ENCODE data around the gene MAB21L2. TPM values are rescaled to one million over a fixed set of nuclear protein-coding genes. Genes with fewer than 3 reads are reported as not detected.

The MAB21L2 gene
- total and polyA plus RNA-seq, 2 donors, result 0.80 to 0.82 TPM

GRCh38 chr4:150589157-150589556, 7.2 kb downstream of the MAB21L2 start:
- peaks cover 0 to 10% of the 10 kb centered on the region in 2 donors for H3K36me3 ChIP-seq (ENCODE audit: control insufficient read depth in 2 of 2, insufficient read depth in 2 of 2, low read length in 1 of 2)

GRCh38 chr4:150590631-150591030, 8.7 kb downstream of the MAB21L2 start:
- Histone ChIP-seq H3K9me3 (ENCODE audit: control insufficient read depth in 2 of 2, insufficient read depth in 1 of 2, low read length in 1 of 2) (no peaks in the 10 kb centered on the region), H3K27me3 (ENCODE audit: control insufficient read depth in 2 of 2, insufficient read depth in 1 of 2, low read length in 1 of 2) (no peaks in the 10 kb centered on the region), H3K36me3 (ENCODE audit: control insufficient read depth in 2 of 2, insufficient read depth in 2 of 2, low read length in 1 of 2) (peaks cover 0 to 10% of the 10 kb centered on the region in 2 donors), H3K4me3 (ENCODE audit: low read length in 2 of 2) (no peak overlapping the region), H3K27ac (ENCODE audit: low read depth in 1 of 2, low read length in 1 of 2) (no peak overlapping the region), H3K4me1 (ENCODE audit: control insufficient read depth in 2 of 2, insufficient read depth in 2 of 2, low read length in 2 of 2) (no peaks in the 10 kb centered on the region)
- DNase-seq (ENCODE audit: low read depth in 6 of 9, low spot score in 9 of 9), result no peak
- WGBS, result 98% methylated on average over 5 of the region's 5 CpGs

More at GRCh38 chr4:150589157-150589556, 7.2 kb downstream of the MAB21L2 start:
- WGBS, result 96% methylated on average over 2 of the region's 2 CpGs
- Histone ChIP-seq H3K9me3 (ENCODE audit: control insufficient read depth in 2 of 2, insufficient read depth in 1 of 2, low read length in 1 of 2) (no peaks in the 10 kb centered on the region), H3K4me3 (ENCODE audit: low read length in 2 of 2) (no peak overlapping the region), H3K27me3 (ENCODE audit: control insufficient read depth in 2 of 2, insufficient read depth in 1 of 2, low read length in 1 of 2) (peaks cover 0 to under 1% of the 10 kb centered on the region in 2 donors), H3K27ac (ENCODE audit: low read depth in 1 of 2, low read length in 1 of 2) (no peak overlapping the region), H3K4me1 (ENCODE audit: control insufficient read depth in 2 of 2, insufficient read depth in 2 of 2, low read length in 2 of 2) (no peaks in the 10 kb centered on the region)
- DNase-seq (ENCODE audit: low read depth in 6 of 9, low spot score in 9 of 9), result no peak

GRCh38 chr4:150591406-150591805, 9.5 kb downstream of the MAB21L2 start:
- DNase-seq (ENCODE audit: low read depth in 6 of 9, low spot score in 9 of 9), result no peak
- no peaks in the 10 kb centered on the region for H3K27me3 ChIP-seq (ENCODE audit: control insufficient read depth in 2 of 2, insufficient read depth in 1 of 2, low read length in 1 of 2)
- 92% methylated on average over 5 of the region's 5 CpGs for WGBS

DNA sequence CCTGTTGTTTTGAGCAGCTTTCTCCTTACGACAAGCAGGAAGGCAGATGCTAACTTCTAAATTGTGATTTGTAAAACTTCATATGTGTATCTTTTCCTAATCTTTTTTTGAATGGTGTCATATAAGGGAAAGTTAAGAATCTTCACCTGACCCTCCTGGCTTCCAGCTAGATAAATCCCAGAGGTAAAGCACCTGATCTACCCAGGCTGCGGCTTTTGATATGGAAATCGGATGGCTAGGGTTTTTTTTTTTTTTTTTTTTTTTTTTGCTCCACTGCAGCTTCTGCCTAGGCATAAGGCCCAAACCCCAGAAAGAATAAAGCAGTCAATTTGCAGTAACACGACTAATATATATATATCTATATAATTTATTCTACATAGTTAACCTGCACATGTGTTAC, 10.0 kb downstream of the MAB21L2 start:
- no peak overlapping the region for H3K4me3 ChIP-seq (ENCODE audit: low read length in 2 of 2)
- H3K27me3 ChIP-seq (ENCODE audit: control insufficient read depth in 2 of 2, insufficient read depth in 1 of 2, low read length in 1 of 2), result no peaks in the 10 kb centered on the region
- H3K4me1 ChIP-seq (ENCODE audit: control insufficient read depth in 2 of 2, insufficient read depth in 2 of 2, low read length in 2 of 2), result no peaks in the 10 kb centered on the region
- H3K9me3 ChIP-seq (ENCODE audit: control insufficient read depth in 2 of 2, insufficient read depth in 1 of 2, low read length in 1 of 2), result no peaks in the 10 kb centered on the region
- 96% methylated on average over 4 of the region's 4 CpGs for WGBS
- H3K36me3 ChIP-seq (ENCODE audit: control insufficient read depth in 2 of 2, insufficient read depth in 2 of 2, low read length in 1 of 2), result peaks cover 0 to 10% of the 10 kb centered on the region in 2 donors
- DNase-seq (ENCODE audit: low read depth in 6 of 9, low spot score in 9 of 9), result no peak
- H3K27ac ChIP-seq (ENCODE audit: low read depth in 1 of 2, low read length in 1 of 2), result no peak overlapping the region

More at GRCh38 chr4:150591406-150591805, 9.5 kb downstream of the MAB21L2 start:
- no peaks in the 10 kb centered on the region for H3K4me1 ChIP-seq (ENCODE audit: control insufficient read depth in 2 of 2, insufficient read depth in 2 of 2, low read length in 2 of 2)
- H3K4me3 ChIP-seq (ENCODE audit: low read length in 2 of 2), result no peak overlapping the region
- H3K36me3 ChIP-seq (ENCODE audit: control insufficient read depth in 2 of 2, insufficient read depth in 2 of 2, low read length in 1 of 2), result peaks cover 0 to 10% of the 10 kb centered on the region in 2 donors
- no peak overlapping the region for H3K27ac ChIP-seq (ENCODE audit: low read depth in 1 of 2, low read length in 1 of 2)
- no peaks in the 10 kb centered on the region for H3K9me3 ChIP-seq (ENCODE audit: control insufficient read depth in 2 of 2, insufficient read depth in 1 of 2, low read length in 1 of 2)

GRCh38 chr4:150593996-150594395, 12.0 kb downstream of the MAB21L2 start:
- H3K36me3 ChIP-seq (ENCODE audit: control insufficient read depth in 2 of 2, insufficient read depth in 2 of 2, low read length in 1 of 2), result peaks cover 0 to 11% of the 10 kb centered on the region in 2 donors
- no peak overlapping the region for H3K27ac ChIP-seq (ENCODE audit: low read depth in 1 of 2, low read length in 1 of 2)
- no peak overlapping the region for H3K4me3 ChIP-seq (ENCODE audit: low read length in 2 of 2)
- no peaks in the 10 kb centered on the region for H3K27me3 ChIP-seq (ENCODE audit: control insufficient read depth in 2 of 2, insufficient read depth in 1 of 2, low read length in 1 of 2)
- WGBS, result 100% methylated on average over 1 of the region's 1 CpG
- no peaks in the 10 kb centered on the region for H3K9me3 ChIP-seq (ENCODE audit: control insufficient read depth in 2 of 2, insufficient read depth in 1 of 2, low read length in 1 of 2)
- no peaks in the 10 kb centered on the region for H3K4me1 ChIP-seq (ENCODE audit: control insufficient read depth in 2 of 2, insufficient read depth in 2 of 2, low read length in 2 of 2)
- DNase-seq (ENCODE audit: low read depth in 6 of 9, low spot score in 9 of 9), result no peak

DNA sequence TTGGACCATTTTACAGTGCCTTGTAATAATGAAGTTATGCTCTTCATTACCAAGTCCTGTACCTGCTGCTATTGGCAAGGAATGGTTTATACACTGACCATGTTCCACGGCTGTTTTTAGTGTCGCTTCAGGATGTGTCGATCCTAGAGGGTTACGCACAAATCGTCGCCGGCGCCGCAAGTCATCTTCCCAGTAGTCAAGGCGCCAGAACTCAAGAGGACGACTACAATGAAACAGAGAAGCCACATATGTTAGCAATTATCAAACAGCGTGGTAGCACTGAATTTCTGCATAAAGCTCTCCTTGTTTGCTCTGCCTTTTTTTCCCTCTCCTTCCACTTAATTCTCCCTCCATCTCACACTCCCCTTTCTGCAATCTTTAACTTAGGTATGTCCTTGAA, 17.0 kb downstream of the MAB21L2 start:
- no peak overlapping the region for H3K4me3 ChIP-seq (ENCODE audit: low read length in 2 of 2)
- H3K36me3 ChIP-seq (ENCODE audit: control insufficient read depth in 2 of 2, insufficient read depth in 2 of 2, low read length in 1 of 2), result peaks cover 0 to 2% of the 10 kb centered on the region in 2 donors
- 99% methylated on average over 12 of the region's 12 CpGs for WGBS
- no peaks in the 10 kb centered on the region for H3K9me3 ChIP-seq (ENCODE audit: control insufficient read depth in 2 of 2, insufficient read depth in 1 of 2, low read length in 1 of 2)
- no peaks in the 10 kb centered on the region for H3K27me3 ChIP-seq (ENCODE audit: control insufficient read depth in 2 of 2, insufficient read depth in 1 of 2, low read length in 1 of 2)
- no peak for DNase-seq (ENCODE audit: low read depth in 6 of 9, low spot score in 9 of 9)
- no peak overlapping the region for H3K27ac ChIP-seq (ENCODE audit: low read depth in 1 of 2, low read length in 1 of 2)
- H3K4me1 ChIP-seq (ENCODE audit: control insufficient read depth in 2 of 2, insufficient read depth in 2 of 2, low read length in 2 of 2), result no peaks in the 10 kb centered on the region

DNA sequence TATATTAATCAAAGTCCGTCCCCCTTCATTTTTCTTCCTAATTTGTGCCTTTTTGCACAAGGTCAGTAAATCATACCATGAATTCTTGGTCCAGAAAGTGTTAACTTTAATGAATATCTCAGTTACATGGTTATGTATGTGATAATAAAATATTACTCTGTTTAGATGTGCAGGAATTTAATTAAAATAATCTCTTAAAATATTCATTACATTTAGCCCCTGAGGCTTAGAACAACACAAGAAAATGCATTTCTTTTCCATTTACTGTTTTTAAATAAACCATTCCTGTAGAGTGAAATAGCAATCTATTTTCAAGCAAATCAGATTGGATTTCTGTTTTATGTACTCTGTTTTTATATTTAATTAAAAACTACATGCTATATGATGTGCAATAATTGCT, 17.6 kb downstream of the MAB21L2 start:
- H3K4me1 ChIP-seq (ENCODE audit: control insufficient read depth in 2 of 2, insufficient read depth in 2 of 2, low read length in 2 of 2), result no peaks in the 10 kb centered on the region
- H3K4me3 ChIP-seq (ENCODE audit: low read length in 2 of 2), result no peak overlapping the region
- no peaks in the 10 kb centered on the region for H3K27me3 ChIP-seq (ENCODE audit: control insufficient read depth in 2 of 2, insufficient read depth in 1 of 2, low read length in 1 of 2)
- no peak for DNase-seq (ENCODE audit: low read depth in 6 of 9, low spot score in 9 of 9)
- no peaks in the 10 kb centered on the region for H3K9me3 ChIP-seq (ENCODE audit: control insufficient read depth in 2 of 2, insufficient read depth in 1 of 2, low read length in 1 of 2)
- 100% methylated on average over 1 of the region's 1 CpG for WGBS
- no peak overlapping the region for H3K27ac ChIP-seq (ENCODE audit: low read depth in 1 of 2, low read length in 1 of 2)
- peaks cover 0 to 2% of the 10 kb centered on the region in 2 donors for H3K36me3 ChIP-seq (ENCODE audit: control insufficient read depth in 2 of 2, insufficient read depth in 2 of 2, low read length in 1 of 2)

- peaks cover 0 to 2% of the 10 kb centered on the region in 2 donors for H3K36me3 ChIP-seq (ENCODE audit: control insufficient read depth in 2 of 2, insufficient read depth in 2 of 2, low read length in 1 of 2)
- H3K27ac ChIP-seq (ENCODE audit: low read depth in 1 of 2, low read length in 1 of 2), result no peak overlapping the region
- H3K4me1 ChIP-seq (ENCODE audit: control insufficient read depth in 2 of 2, insufficient read depth in 2 of 2, low read length in 2 of 2), result no peaks in the 10 kb centered on the region
- 98% methylated on average over 5 of the region's 5 CpGs for WGBS
- no peak for DNase-seq (ENCODE audit: low read depth in 6 of 9, low spot score in 9 of 9)
- no peaks in the 10 kb centered on the region for H3K9me3 ChIP-seq (ENCODE audit: control insufficient read depth in 2 of 2, insufficient read depth in 1 of 2, low read length in 1 of 2)
- H3K27me3 ChIP-seq (ENCODE audit: control insufficient read depth in 2 of 2, insufficient read depth in 1 of 2, low read length in 1 of 2), result no peaks in the 10 kb centered on the region
- H3K4me3 ChIP-seq (ENCODE audit: low read length in 2 of 2), result no peak overlapping the region
Observed at GRCh38 chr4:150600812-150601445, 19.0 kb downstream of the MAB21L2 start.

GRCh38 chr4:150609131-150609530, 27.2 kb downstream of the MAB21L2 start:
- H3K4me3 ChIP-seq (ENCODE audit: low read length in 2 of 2), result no peak overlapping the region
- DNase-seq (ENCODE audit: low read depth in 6 of 9, low spot score in 9 of 9), result no peak
- over 99% methylated on average over 3 of the region's 3 CpGs for WGBS
- H3K27me3 ChIP-seq (ENCODE audit: control insufficient read depth in 2 of 2, insufficient read depth in 1 of 2, low read length in 1 of 2), result no peaks in the 10 kb centered on the region
- no peaks in the 10 kb centered on the region for H3K36me3 ChIP-seq (ENCODE audit: control insufficient read depth in 2 of 2, insufficient read depth in 2 of 2, low read length in 1 of 2)
- no peaks in the 10 kb centered on the region for H3K4me1 ChIP-seq (ENCODE audit: control insufficient read depth in 2 of 2, insufficient read depth in 2 of 2, low read length in 2 of 2)
- no peak overlapping the region for H3K27ac ChIP-seq (ENCODE audit: low read depth in 1 of 2, low read length in 1 of 2)
- H3K9me3 ChIP-seq (ENCODE audit: control insufficient read depth in 2 of 2, insufficient read depth in 1 of 2, low read length in 1 of 2), result no peaks in the 10 kb centered on the region
